Measurements from ENCODE around the gene NOTCH3.

Gene NOTCH3

DNA sequence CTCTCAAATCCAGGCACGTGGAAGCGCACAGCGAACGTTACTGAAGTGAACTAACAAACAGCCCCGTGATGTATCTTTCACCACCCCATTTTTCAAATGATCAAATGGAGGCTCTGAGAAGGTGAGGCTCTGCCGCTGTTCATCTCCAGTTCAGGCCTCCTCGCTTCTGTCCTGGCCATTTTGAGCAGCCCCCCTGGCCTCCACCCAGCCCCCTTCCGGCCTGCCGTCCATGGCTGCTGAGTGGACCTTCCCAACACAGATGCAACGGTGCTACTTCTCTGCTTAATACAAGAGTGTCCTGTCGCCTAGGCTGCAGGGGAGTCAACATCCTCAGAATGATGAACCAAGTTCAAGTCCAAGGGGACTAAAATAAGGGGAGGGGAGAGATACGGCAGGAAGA, 83.9 kb downstream of the NOTCH3 start:
- H3K27ac ChIP-seq = no peak overlapping the region
- TF ChIP-seq, protein P1, sequence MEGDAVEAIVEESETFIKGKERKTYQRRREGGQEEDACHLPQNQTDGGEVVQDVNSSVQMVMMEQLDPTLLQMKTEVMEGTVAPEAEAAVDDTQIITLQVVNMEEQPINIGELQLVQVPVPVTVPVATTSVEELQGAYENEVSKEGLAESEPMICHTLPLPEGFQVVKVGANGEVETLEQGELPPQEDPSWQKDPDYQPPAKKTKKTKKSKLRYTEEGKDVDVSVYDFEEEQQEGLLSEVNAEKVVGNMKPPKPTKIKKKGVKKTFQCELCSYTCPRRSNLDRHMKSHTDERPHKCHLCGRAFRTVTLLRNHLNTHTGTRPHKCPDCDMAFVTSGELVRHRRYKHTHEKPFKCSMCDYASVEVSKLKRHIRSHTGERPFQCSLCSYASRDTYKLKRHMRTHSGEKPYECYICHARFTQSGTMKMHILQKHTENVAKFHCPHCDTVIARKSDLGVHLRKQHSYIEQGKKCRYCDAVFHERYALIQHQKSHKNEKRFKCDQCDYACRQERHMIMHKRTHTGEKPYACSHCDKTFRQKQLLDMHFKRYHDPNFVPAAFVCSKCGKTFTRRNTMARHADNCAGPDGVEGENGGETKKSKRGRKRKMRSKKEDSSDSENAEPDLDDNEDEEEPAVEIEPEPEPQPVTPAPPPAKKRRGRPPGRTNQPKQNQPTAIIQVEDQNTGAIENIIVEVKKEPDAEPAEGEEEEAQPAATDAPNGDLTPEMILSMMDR (conservative IDR thresholded peaks at IDR 0.05) = no peak

- TF ChIP-seq, protein P1 (conservative IDR thresholded peaks at IDR 0.05) = no peak
- no peak overlapping the region for H3K27ac ChIP-seq
These were observed 84.8 kb downstream of the NOTCH3 start for GRCh38 chr19:15115762-15116615.

- H3K27ac ChIP-seq = no peak overlapping the region
- TF ChIP-seq, protein P1 (conservative IDR thresholded peaks at IDR 0.05) = no peak
These were observed 85.7 kb downstream of the NOTCH3 start for GRCh38 chr19:15115080-15115479.

DNA sequence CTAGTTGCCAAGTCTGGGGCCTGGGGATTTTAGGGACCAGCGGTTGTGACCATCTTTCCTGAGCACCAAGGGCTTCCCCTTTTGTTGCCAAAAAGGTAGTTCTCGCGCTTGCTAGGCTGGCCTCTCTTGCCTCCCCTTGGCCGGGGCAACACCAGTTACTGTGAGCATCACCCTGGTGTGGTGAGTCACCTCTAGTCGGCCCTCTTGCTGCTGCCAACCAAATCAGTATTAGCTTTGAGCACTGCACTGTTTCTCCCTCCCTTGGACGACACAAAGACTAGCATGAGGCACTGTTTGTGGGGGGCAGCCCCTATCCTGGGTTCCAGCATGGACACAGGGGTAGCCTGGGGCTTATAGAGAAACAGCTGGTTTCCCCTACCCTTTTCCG, 86.6 kb downstream of the NOTCH3 start:
- H3K27ac ChIP-seq = no peak overlapping the region
- TF ChIP-seq, protein P1 (conservative IDR thresholded peaks at IDR 0.05) = no peak

- TF ChIP-seq, protein P1 (conservative IDR thresholded peaks at IDR 0.05) = no peak
- no peak overlapping the region for H3K27ac ChIP-seq
These were observed 87.3 kb downstream of the NOTCH3 start for GRCh38 chr19:15113245-15114152.

DNA sequence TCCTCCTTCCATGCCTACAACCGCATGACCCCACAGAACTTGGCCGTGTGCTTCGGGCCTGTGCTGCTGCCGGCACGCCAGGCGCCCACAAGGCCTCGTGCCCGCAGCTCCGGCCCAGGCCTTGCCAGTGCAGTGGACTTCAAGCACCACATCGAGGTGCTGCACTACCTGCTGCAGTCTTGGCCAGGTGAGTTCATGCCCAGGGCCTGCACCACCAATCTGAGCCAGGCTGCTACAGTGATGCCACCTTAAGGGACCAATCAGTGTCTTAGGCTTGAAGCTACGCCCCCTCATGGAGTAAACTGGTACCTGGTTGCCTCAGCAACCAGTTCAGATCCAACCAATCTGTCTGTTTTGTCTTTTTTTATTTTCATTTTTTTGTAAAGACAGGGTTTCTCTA, 88.4 kb downstream of the NOTCH3 start:
- H3K27ac ChIP-seq = no peak overlapping the region
- TF ChIP-seq, protein P1 (conservative IDR thresholded peaks at IDR 0.05) = no peak

GRCh38 chr19:15111758-15112157, 89.0 kb downstream of the NOTCH3 start:
- TF ChIP-seq, protein P1 (conservative IDR thresholded peaks at IDR 0.05) = no peak
- no peak overlapping the region for H3K27ac ChIP-seq
